GM12891 (cell line): ENCODE data around the gene PPM1H.
A peak's percentile ranks its signal among the peaks of the same experiment; 100 is the strongest.

Experiments used
- DNase-seq: peaks from one replicate; pipeline ENCODE4 v3.0.0; 2011; ENCODE audit warnings: low spot score; ENCODE audit not compliant: insufficient read length
- FAIRE-seq: peaks from 2 replicates; lab custom pipeline; 2011; peaks lifted over from hg19 to GRCh38; lab: Jason Lieb, UNC
- PAX5 ChIP-seq: IDR thresholded peaks from 2 replicates; pipeline ENCODE4 v1.6.1; 2011; ENCODE audit warnings: low read length, moderate library complexity, mild to moderate bottlenecking; ENCODE audit not compliant: insufficient read depth, severe bottlenecking
- POLR2A ChIP-seq: IDR thresholded peaks from 2 replicates; pipeline ENCODE4 v1.6.1; 2011; ENCODE audit warnings: low read depth, low read length, control low read depth
- POLR2AphosphoS5 ChIP-seq: IDR thresholded peaks from 2 replicates; pipeline ENCODE4 v1.6.1; 2011; ENCODE audit warnings: low read depth, low read length, control low read depth
- POU2F2 ChIP-seq: IDR thresholded peaks from 2 replicates; pipeline ENCODE4 v1.6.1; 2011; ENCODE audit warnings: low read depth, mild to moderate bottlenecking, control low read depth, low read length, moderate library complexity
- SPI1 ChIP-seq: IDR thresholded peaks from 2 replicates; pipeline ENCODE4 v1.6.1; 2011; ENCODE audit warnings: low read depth, low read length, control low read depth
- TAF1 ChIP-seq: IDR thresholded peaks from 2 replicates; pipeline ENCODE4 v1.6.1; 2011; ENCODE audit warnings: low read depth, low read length, control low read depth

The PPM1H gene

DNA sequence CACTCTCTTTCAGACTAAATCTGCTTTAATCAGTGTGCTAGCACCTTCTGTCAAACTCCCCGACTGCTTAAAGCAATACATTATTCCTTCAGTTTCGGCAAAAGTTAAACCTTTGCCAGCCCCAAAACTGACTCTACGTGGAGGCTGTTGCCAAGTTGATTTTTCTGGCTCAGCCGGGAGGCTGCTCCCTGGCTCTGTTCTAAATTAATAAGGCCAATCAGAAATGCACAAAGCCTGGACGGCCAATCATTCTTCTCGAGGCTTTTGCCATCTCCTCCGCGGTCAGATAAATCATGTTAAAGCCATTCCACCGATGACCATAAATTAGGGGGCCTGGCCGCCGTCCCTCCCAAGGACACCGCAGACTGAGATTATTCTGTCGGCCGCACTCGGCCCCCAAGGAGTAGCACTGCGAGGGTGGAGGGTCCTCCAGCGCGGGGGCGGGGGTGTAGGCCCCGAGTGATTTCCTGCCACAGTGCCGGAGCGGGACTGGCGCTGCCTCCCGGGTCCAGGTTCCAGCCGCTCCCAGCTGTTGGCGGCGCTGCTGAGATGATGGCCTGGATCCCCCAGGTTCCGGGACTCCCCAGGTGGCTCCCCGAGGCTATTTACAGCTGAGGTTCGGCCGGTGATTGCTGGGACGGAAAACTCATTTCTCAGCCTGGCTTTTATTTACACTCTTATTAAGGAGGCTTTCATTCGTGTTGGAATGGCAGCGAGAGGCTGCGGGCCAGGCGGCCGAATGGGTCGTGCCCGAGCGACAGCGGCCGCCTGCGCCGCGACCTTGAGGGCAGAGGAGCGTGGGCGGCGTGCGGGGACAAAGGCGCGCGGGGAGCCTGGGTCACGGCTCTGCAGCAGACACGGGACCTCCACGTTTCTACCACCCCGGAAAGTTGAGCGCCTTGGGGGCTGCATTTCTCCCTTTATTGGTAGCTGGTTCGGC is 303.2 kb downstream of the PPM1H start:
- DNase-seq = peak; percentile 39
- FAIRE-seq = peak; percentile 33
- TF ChIP-seq SPI1 (no peak), POU2F2 (no peak), PAX5 (no peak), TAF1 (no peak), POLR2A (no peak), POLR2AphosphoS5 (no peak)

DNA sequence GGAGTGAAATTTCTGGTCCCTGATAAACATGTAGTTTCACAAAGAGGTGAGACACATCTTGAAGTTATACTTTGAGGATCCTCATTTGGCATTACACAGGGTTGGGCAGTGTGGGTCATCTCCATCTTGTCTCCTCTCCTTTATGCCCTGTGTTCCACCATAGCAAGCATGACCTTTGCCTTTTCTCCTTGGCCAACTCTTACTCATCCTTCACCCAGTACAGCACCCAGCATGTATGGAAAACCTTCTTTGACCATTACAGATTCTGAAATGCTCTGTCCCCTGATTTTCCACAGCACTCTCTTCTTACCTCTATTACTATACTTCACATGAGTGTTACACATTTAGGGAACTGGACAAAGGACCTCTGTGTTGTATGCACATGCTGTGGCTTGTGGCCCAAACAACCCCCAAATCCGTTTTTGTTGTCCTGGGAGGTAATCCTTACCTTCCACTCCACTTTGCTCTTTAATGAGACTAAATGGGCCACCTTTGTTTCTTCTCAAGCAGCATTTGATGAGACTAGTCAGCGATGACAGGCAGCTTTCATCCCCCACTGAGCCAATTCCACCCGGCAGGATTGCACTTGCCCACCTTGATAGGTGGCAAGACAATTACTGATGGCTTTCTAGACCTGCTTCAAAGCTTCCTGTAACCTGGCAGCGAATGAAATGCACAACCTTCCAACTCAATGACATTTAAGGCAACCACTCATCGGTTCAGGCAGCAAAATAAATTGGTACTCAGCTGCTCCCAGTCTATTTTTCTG is 304.8 kb downstream of the PPM1H start:
- TF ChIP-seq POLR2AphosphoS5 (no peak), TAF1 (no peak), POLR2A (no peak), PAX5 (no peak), SPI1 (no peak), POU2F2 (no peak)
- DNase-seq = no peak
- no peak for FAIRE-seq

DNA sequence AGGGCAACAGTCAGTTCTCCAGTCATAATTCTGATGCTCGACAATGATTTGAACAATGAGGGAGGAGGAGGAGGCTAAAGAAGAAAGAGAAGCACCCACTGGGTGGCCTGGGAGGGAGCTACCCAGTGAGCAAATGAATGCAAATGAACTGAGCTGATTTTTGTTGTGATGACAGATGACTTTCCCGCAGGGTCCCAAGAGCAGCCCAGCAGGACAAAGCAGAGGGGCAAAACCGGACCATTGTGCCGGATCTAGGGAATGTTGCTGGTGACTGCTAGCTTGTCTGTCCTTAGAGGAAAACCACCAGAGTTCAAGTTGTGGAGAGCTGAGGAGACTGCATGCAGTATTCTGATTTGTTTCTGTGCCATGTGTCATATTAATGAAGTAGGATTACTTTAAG is 305.5 kb downstream of the PPM1H start:
- FAIRE-seq (no peak), DNase-seq (no peak)
- TF ChIP-seq TAF1 (no peak), POU2F2 (no peak), PAX5 (no peak), POLR2A (no peak), POLR2AphosphoS5 (no peak), SPI1 (no peak)

DNA sequence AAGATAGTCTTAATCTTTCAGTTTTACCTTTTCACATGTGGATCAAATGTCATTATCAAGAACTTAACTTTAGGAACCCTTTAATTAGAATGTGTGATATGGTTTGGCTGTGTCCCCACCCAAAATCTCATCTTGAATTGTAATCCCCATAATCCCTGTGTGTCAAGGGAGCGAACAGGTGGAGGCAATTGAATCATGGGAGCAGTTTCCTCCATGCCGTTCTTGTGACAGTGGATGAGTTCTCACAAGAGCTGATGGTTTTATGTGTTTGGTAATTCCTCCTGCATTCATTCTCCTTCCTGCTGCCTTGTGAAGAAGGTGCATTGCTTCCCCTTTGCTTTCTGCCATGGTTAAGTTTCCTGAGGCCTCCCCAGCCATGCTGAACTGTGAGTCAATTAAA is 307.8 kb downstream of the PPM1H start:
- no peak for DNase-seq
- no peak for FAIRE-seq

DNA sequence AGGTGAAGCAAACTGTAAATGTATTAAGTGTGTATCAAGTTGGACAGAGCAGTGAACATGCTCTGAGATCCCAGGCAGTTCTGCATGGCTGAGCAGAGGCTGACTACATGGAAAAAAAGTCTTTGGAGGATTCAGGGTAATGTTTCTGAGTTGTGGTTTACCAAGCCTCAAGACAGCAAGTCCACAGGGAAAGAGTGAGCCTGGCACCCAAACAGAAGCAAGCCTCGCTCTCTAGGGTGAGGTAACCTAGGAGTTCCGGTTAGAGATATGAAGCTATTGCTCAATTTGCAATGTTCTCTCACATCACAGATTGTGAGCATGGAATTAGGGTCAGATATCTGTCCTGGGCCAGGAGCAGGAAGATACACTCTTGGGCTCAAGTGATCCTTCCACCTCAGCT is 309.7 kb downstream of the PPM1H start:
- FAIRE-seq (no peak), DNase-seq (no peak)
- no peak for TF ChIP-seq SPI1
- no peak for TF ChIP-seq POLR2AphosphoS5
- no peak for TF ChIP-seq PAX5
- TF ChIP-seq POLR2A = no peak
- no peak for TF ChIP-seq TAF1
- TF ChIP-seq POU2F2 = no peak

More for the DNA sequence above, 307.8 kb downstream of the PPM1H start:
- TF ChIP-seq PAX5 = no peak
- no peak for TF ChIP-seq POLR2AphosphoS5
- TF ChIP-seq SPI1 = no peak
- TF ChIP-seq POU2F2 = no peak
- TF ChIP-seq TAF1 = no peak
- TF ChIP-seq POLR2A = no peak

DNA sequence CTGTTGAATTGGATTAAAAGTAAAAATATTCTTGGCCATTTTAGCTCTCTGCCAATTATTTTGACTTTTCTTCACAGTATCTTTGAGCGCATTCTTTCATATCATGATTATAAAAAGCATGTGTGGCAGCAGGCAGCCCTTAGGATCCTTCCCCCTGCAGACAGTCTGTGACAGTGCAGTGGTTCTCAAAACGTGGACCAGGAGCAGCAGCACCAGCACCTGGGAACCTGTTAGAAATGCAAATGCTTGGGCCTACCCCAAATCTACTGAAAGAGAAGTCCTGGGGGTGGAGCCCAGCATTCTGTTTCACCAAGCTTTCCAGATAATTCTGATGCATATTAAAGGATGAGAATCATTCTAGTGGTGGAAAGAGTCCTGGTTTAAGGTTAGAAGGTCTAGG is 312.8 kb downstream of the PPM1H start:
- TF ChIP-seq SPI1 (no peak), POU2F2 (no peak), POLR2AphosphoS5 (no peak), PAX5 (no peak), POLR2A (no peak), TAF1 (no peak)
- DNase-seq (no peak), FAIRE-seq (no peak)

DNA sequence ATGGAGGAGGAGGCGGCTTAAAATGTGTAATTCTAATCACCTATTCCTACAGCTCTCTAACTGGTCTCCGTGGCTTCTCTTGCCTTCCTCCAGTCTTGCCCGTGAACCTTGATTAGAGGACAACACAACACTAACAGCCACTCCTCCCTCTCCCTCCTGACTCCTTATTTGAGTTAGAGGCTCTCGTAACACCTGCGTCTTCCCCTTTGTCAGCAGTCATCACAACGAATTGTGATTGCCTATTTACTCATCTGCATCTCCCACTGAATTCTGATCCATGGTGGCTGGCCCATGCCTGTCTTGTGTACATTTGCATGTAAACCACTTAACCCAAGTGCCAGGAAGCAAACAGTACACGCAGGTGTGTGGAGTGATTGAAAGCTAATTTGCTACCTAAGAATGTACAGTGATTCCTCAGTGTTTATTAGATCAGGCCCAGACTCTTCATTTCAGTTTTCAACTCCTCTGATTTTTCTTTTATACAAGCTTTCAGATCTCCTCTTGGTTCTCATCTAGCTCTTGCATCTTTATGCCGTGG is 313.8 kb downstream of the PPM1H start:
- no peak for TF ChIP-seq SPI1
- no peak for TF ChIP-seq POLR2A
- TF ChIP-seq TAF1 = no peak
- TF ChIP-seq POU2F2 = no peak
- TF ChIP-seq POLR2AphosphoS5 = no peak
- no peak for TF ChIP-seq PAX5
- no peak for FAIRE-seq
- no peak for DNase-seq

DNA sequence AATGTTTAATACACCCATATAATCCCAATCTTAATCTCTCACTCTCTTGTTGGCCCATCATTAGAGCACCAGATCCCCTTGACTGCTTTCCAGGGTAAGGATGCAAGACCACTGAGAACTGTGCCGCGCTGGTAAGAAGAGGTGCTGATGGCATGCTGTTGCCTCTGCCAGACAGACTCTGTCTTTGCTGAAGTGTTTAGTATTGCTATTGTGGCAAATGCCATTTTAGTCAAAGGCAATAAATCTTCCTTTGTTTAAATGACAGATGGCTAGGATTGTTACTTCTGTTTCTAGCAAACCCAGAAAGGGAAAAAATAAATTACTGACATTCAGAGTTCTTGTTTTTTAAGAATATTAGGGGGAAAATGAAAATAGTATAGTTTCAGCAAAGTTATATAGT is 316.0 kb downstream of the PPM1H start:
- no peak for TF ChIP-seq PAX5
- no peak for TF ChIP-seq POLR2A
- no peak for TF ChIP-seq SPI1
- TF ChIP-seq POU2F2 = no peak
- TF ChIP-seq POLR2AphosphoS5 = no peak
- no peak for TF ChIP-seq TAF1
- DNase-seq (no peak), FAIRE-seq (no peak)

DNA sequence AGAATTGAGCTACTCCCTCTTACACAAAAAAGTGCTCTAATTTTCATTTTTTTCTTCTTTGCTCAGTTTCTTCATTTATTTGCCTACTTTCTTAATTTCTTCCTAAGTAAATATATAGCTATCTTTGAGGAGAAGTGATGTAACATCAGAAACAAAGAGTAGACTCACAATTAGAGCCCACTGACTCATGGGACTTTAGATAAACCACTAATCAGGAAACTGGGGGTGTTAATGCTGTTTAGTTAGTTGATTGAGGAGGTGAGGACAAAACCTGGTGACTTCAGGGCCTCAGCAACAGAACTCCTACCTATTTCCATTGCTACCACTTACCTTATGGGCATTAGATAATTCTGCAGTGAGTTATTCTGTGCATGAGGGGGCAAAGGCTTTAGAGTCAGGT is 316.6 kb downstream of the PPM1H start:
- no peak for TF ChIP-seq POU2F2
- no peak for TF ChIP-seq POLR2AphosphoS5
- TF ChIP-seq PAX5 = no peak
- no peak for TF ChIP-seq SPI1
- no peak for TF ChIP-seq POLR2A
- TF ChIP-seq TAF1 = no peak
- FAIRE-seq = peak; percentile 5
- DNase-seq = no peak

DNA sequence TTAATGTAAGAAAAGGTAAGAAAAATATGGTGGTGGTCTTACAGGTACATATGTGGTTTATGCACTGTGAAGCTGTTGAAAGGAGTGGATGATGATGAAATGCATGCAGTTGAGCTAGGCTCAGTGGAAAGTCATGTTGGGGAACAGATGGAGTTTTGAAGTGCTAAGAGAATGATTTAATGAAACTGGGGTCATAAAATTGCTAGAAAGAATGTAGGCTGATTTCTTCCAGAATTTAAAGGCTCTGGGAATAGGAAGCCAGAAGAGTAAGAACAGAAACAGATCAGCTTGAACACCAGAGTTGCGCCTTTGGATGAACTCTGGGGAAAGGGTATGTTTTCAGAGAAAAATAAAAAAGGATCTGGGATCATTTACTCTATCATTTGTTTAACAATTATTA is 321.9 kb downstream of the PPM1H start:
- TF ChIP-seq POLR2AphosphoS5 (no peak), PAX5 (no peak)
- DNase-seq = no peak
- FAIRE-seq = no peak
